Esophagus muscularis mucosa (tissue), 4 donors: ENCODE data around the gene SERTM1.

Source experiments
- CTCF ChIP-seq, 3 experiments: fragments of 200-600 bp in 2 of 3; fragments of 450-650 bp in 1 of 3; sonication (generic) in 2 of 3; IDR thresholded peaks; one replicate each; pipeline ENCODE4 v1.5.1; 2017 to 2019; ENCODE audit warnings: antibody characterized with exemption in 3 of 3, mild to moderate bottlenecking in 2 of 3, moderate library complexity in 1 of 3
- EP300 ChIP-seq: sonication (generic); formaldehyde crosslinking; IDR thresholded peaks from one replicate; pipeline ENCODE4 v1.6.1; 2017; ENCODE audit warnings: antibody characterized with exemption
- POLR2A ChIP-seq: fragments of 450-650 bp; IDR thresholded peaks from one replicate; pipeline ENCODE4 v1.6.1; 2017; ENCODE audit warnings: antibody characterized with exemption, moderate library complexity, mild to moderate bottlenecking, low read depth

GRCh38 chr13:36639610-36640009, 34.2 kb upstream of the SERTM1 start:
- TF ChIP-seq POLR2A (no peak), CTCF (IDR thresholded peaks at IDR 0.05) (no peak), EP300 (no peak)
